Brain microvascular endothelial cell (primary cell): ENCODE data around the gene LAMTOR5.
"Not testable (repeated sequence)": the region's sequence is repeated elsewhere in the genome, so short reads cannot be mapped to it uniquely, and the experiment has no call there.

Source experiments
- DNase-seq: peaks from one replicate; pipeline ENCODE4 v3.0.0-alpha.2; 2020
- H3K27ac ChIP-seq: fragments of 250-450 bp; sonication (Bioruptor Pico); 2 replicates; pipeline ENCODE4 v1.5.1; 2020; ENCODE audit warnings: mild to moderate bottlenecking, moderate library complexity
- H3K27me3 ChIP-seq: fragments of 250-450 bp; sonication (Bioruptor Pico); replicated peaks from 2 replicates; pipeline ENCODE4 v1.5.1; 2020; ENCODE audit warnings: mild to moderate bottlenecking
- H3K36me3 ChIP-seq: fragments of 250-450 bp; sonication (Bioruptor Pico); replicated peaks from 2 replicates; pipeline ENCODE4 v1.5.1; 2020; ENCODE audit warnings: mild to moderate bottlenecking
- H3K4me3 ChIP-seq: 2 replicates; pipeline ENCODE4 v1.5.1; 2011; ENCODE audit warnings: low read depth, mild to moderate bottlenecking, control low read depth, low read length, moderate library complexity
- in situ Hi-C: cut with HindIII; loops from 2 replicates; pipeline ENCODE4 v1.10.0; 2017; ENCODE audit warnings: low sequenced_read_pairs, low pct_ligation_motif_present
- TF ChIP-seq, protein P1 (sequence below): IDR thresholded peaks from 2 replicates; pipeline ENCODE4 v1.5.1; 2011; ENCODE audit warnings: low read depth, mild to moderate bottlenecking, moderate library complexity, low read length, control low read depth, inconsistent platforms; ENCODE audit errors: missing control alignments

The LAMTOR5 gene

DNA sequence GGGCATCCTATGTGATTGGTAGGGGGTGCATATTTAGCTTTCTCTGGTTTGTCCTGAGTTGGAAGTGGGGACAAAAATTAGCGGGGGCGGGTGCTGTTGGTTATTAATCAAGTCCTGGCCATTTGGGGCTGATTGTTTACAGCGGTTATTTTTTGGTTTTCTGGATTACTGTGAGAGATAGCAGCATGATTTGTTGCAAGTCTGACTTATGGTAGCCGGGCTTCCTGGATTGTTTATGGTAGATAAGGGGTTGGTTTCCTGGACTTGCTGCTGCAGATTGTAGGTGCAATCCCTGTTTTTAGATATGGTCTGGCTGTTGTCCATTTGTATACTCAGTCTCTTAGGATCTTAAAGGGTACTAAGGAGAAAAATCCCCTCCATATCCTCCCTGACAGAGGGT is 31.4 kb upstream of the LAMTOR5 start:
- Histone ChIP-seq H3K4me3 (no peak overlapping the region), H3K36me3 (no peaks in the 10 kb centered on the region), H3K27ac (no peak overlapping the region), H3K27me3 (no peaks in the 10 kb centered on the region)
- no peak for DNase-seq
- in situ Hi-C loops: no loop called here
- TF ChIP-seq, protein P1, sequence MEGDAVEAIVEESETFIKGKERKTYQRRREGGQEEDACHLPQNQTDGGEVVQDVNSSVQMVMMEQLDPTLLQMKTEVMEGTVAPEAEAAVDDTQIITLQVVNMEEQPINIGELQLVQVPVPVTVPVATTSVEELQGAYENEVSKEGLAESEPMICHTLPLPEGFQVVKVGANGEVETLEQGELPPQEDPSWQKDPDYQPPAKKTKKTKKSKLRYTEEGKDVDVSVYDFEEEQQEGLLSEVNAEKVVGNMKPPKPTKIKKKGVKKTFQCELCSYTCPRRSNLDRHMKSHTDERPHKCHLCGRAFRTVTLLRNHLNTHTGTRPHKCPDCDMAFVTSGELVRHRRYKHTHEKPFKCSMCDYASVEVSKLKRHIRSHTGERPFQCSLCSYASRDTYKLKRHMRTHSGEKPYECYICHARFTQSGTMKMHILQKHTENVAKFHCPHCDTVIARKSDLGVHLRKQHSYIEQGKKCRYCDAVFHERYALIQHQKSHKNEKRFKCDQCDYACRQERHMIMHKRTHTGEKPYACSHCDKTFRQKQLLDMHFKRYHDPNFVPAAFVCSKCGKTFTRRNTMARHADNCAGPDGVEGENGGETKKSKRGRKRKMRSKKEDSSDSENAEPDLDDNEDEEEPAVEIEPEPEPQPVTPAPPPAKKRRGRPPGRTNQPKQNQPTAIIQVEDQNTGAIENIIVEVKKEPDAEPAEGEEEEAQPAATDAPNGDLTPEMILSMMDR: no peak

DNA sequence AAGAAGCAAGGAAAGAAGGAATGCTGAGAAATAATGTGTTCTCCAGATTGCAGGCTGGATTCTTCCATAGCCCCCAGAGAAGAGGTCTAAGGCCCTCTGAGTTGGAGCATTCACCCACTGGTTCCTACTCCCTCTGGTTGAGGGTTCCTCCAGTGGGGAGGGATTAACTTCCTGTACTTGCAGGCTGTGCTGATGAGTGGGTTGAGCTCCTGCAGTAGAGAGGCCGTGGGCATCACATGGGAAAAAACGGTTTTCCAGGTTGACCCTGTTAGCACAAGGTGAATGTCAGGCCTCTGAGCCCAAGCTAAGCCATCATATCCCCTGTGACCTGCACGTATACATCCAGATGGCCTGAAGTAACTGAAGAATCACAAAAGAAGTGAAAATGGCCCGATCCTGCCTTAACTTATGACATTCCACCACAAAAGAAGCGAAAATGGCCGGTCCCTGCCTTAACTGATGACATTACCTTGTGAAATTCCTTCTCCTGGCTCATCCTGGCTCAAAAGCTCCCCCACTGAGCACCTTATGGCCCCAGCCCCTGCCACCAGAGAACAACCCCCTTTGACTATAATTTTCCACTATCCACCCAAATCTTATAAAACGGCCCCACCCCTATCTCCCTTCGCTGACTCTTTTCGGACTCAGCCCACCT is 30.3 kb upstream of the LAMTOR5 start:
- in situ Hi-C loops, H3K4me3 ChIP-seq, DNase-seq, H3K27me3 ChIP-seq, H3K27ac ChIP-seq, H3K36me3 ChIP-seq: not testable (repeated sequence)

DNA sequence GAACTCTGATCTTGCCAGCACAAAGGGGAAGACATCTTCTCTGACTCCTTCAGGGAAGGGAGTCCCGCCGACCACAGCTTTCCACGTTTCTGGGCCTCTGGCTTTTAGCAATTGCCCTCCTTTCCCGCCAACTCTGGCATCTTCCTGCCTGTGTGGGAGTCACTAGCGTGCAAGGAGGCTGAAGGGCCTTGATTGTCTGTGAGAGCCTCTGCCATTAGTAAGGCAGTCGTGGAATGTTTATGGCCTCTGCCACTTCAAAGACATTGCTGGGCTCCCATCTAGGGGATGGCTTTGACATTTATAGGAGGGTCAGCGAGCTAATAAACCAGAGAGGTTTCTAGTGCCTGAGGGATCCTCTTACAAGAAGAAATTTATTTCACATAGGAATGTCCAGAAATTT is 29.1 kb upstream of the LAMTOR5 start:
- Histone ChIP-seq H3K4me3 (no peak overlapping the region), H3K36me3 (no peaks in the 10 kb centered on the region), H3K27ac (no peak overlapping the region), H3K27me3 (no peaks in the 10 kb centered on the region)
- in situ Hi-C loops: no loop called here
- DNase-seq: no peak
- TF ChIP-seq, protein P1: no peak

DNA sequence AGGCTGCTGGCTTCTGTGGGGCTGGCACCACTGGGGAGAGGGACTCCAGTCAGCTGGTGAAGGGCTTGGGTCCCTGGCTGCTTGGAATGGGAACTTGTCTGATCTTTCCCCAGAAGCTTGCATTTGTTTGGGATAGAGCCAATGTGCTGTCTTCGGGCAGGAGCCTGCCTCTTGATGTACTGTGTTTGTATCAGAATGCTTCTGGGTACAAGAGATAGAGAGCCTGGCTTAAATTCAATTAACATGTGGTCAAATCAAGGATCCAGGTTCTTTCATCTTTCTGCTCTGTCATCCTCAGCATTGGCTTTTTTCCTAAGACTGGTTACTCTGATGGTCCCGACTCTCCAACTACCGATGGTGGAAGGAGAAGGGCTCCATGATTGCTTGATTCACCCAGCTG is 27.5 kb upstream of the LAMTOR5 start:
- H3K27me3 ChIP-seq: no peaks in the 10 kb centered on the region
- H3K4me3 ChIP-seq: no peak overlapping the region
- TF ChIP-seq, protein P1: no peak
- H3K36me3 ChIP-seq: no peaks in the 10 kb centered on the region
- H3K27ac ChIP-seq: no peak overlapping the region
- no peak for DNase-seq
- in situ Hi-C loops: no loop called here

DNA sequence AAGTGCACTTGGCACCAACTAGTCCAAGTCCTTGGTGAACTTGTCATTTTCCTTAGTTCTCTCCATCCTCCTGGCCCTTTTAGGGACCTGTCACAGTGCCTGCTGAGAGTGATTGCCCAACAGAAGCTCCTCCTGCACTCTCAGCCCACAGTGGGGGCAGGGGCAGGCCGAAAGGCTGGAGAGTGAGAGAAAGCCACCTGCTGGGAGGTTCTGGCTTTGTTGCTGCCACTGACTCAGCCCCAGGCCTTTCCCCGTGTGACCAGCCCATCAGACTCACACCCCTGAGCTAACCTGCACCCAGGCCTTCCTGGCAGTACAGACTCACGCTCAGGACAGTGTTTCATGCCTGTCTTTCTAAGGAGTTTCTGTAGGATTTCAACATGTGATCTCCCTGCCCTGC is 26.3 kb upstream of the LAMTOR5 start:
- peak; percentile 4 for DNase-seq
- TF ChIP-seq, protein P1: peak; percentile 21
- Histone ChIP-seq H3K27ac (no peak overlapping the region), H3K4me3 (no peak overlapping the region), H3K36me3 (no peaks in the 10 kb centered on the region), H3K27me3 (no peaks in the 10 kb centered on the region)
- in situ Hi-C loops: no loop called here

DNA sequence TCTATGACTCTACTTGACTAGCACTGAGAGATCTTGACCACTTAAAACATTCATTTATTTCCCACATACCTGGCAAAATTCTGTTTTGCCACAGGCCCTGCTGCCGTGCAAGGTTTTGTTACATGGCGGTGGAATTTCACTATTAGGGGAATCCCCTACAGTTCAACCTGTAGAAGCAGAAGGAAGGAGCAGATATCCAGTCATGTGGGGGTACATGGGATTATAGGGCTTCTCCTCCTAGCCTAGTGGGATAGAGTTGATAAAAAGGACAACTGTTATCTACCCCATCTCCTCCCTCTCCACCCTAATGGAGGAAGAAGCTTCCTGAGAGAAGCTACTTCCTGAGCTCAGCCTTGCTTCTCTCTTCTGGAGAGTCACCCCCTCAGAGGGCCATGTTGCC is 25.7 kb upstream of the LAMTOR5 start:
- no peak overlapping the region for H3K27ac ChIP-seq
- in situ Hi-C loops: no loop called here
- H3K4me3 ChIP-seq: no peak overlapping the region
- TF ChIP-seq, protein P1: no peak
- H3K36me3 ChIP-seq: no peaks in the 10 kb centered on the region
- no peak for DNase-seq
- no peaks in the 10 kb centered on the region for H3K27me3 ChIP-seq
